Upper lobe of left lung (tissue), 6 donors: ENCODE measurements around the gene TNKS2. TPM values are rescaled to one million over a fixed set of nuclear protein-coding genes. Genes with fewer than 3 reads are reported as not detected.

ENCODE experiments used
- ATAC-seq, 2 donors: fragments of 200-7000 bp; cut with Tn5 transposase; one replicate each; pipeline ENCODE4 v1.9.1; 2022; ENCODE audit warnings: mild to moderate bottlenecking in 2 of 2, moderate library complexity in 2 of 2; ENCODE audit not compliant: low FRiP score in 2 of 2
- DNase-seq, 2 donors: peaks; one replicate each; pipeline ENCODE4 v3.0.0-alpha.2; 2019 to 2020
- H3K27ac ChIP-seq, 4 donors: fragments of 200-600 bp; sonication (generic); one replicate each; pipeline ENCODE4 v1.5.1; 2016 to 2019
- H3K27me3 ChIP-seq, 4 donors: fragments of 200-600 bp; sonication (generic); one replicate each; pipeline ENCODE4 v1.5.1; 2017 to 2019
- H3K36me3 ChIP-seq, 4 donors: fragments of 200-600 bp; sonication (generic); one replicate each; pipeline ENCODE4 v1.5.1; 2016 to 2019
- H3K4me1 ChIP-seq, 4 donors: fragments of 200-600 bp; sonication (generic); one replicate each; pipeline ENCODE4 v1.5.1; 2018 to 2019
- H3K4me3 ChIP-seq, 4 donors: fragments of 200-600 bp; sonication (generic); one replicate each; pipeline ENCODE4 v1.5.1; 2017 to 2019; ENCODE audit warnings: mild to moderate bottlenecking in 2 of 4, moderate library complexity in 1 of 4
- H3K9me3 ChIP-seq, 4 donors: fragments of 200-600 bp; sonication (generic); one replicate each; pipeline ENCODE4 v1.5.1; 2018 to 2019
- EP300 ChIP-seq, 4 donors: sonication (generic); formaldehyde crosslinking; IDR thresholded peaks; one replicate each; pipeline ENCODE4 v1.5.1; 2017; ENCODE audit warnings: antibody characterized with exemption in 4 of 4, control low read depth in 2 of 4
- POLR2A ChIP-seq, 4 donors: fragments of 450-650 bp; IDR thresholded peaks; one replicate each; pipeline ENCODE4 v1.5.1; 2016 to 2017; ENCODE audit warnings: antibody characterized with exemption in 4 of 4, mild to moderate bottlenecking in 2 of 4
- POLR2AphosphoS5 ChIP-seq, 2 donors: sonication (generic); formaldehyde crosslinking; IDR thresholded peaks; one replicate each; pipeline ENCODE4 v1.5.1; 2017; ENCODE audit warnings: antibody characterized with exemption in 2 of 2
- WGBS, 2 donors: methylation state at CpG; one replicate each; pipeline ENCODE4 v1.1.5; 2017 to 2018; 5-methylcytosine and 5-hydroxymethylcytosine counted together
- total RNA-seq, 6 donors: library from RNA; depleted of rRNA in 4 of 6; stranded (reverse); fragments of >200 nt in 4 of 6; gene quantifications; one replicate each; pipeline versions ENCODE4 v1.1.0 to v1.2.1, GENCODE V29; 2016 to 2021
- TF ChIP-seq, protein P1 (sequence below), 6 experiments: fragments of 450-650 bp in 4 of 6; fragments of 200-600 bp in 2 of 6; sonication (generic) in 2 of 6; IDR thresholded peaks; one replicate each; pipeline ENCODE4 v1.5.1; 2016 to 2019; ENCODE audit warnings: antibody characterized with exemption in 6 of 6
- donor health status: DM: no; HTN: no; CAD: no; lungs with moderate emphysema.
- donor health status: DM: no; HTN: yes; CAD: no; lungs with severe emphysema.

TNKS2 gene
- total RNA-seq, 6 donors from 2014 or later: 25.2 to 59.4 (median 37.3) TPM

GRCh38 chr10:91856637-91857036 lies 58.4 kb downstream of the TNKS2 start:
- H3K4me1 ChIP-seq: no peaks in the 10 kb centered on the region
- H3K27me3 ChIP-seq: no peaks in the 10 kb centered on the region
- ATAC-seq (no peak), DNase-seq (no peak)
- H3K36me3 ChIP-seq: peaks cover 45 to 98% (median 55%) of the 10 kb centered on the region in 4 donors
- H3K9me3 ChIP-seq: no peaks in the 10 kb centered on the region
- WGBS, 2 donors: 92 to 93% methylated on average over 6 of the region's 6 CpGs
- no peak overlapping the region for H3K27ac ChIP-seq
- H3K4me3 ChIP-seq: no peak overlapping the region
- TF ChIP-seq EP300 (IDR thresholded peaks at IDR 0.05) (no peak), POLR2A (IDR thresholded peaks at IDR 0.05) (no peak), POLR2AphosphoS5 (IDR thresholded peaks at IDR 0.05) (no peak)
- TF ChIP-seq, protein P1, sequence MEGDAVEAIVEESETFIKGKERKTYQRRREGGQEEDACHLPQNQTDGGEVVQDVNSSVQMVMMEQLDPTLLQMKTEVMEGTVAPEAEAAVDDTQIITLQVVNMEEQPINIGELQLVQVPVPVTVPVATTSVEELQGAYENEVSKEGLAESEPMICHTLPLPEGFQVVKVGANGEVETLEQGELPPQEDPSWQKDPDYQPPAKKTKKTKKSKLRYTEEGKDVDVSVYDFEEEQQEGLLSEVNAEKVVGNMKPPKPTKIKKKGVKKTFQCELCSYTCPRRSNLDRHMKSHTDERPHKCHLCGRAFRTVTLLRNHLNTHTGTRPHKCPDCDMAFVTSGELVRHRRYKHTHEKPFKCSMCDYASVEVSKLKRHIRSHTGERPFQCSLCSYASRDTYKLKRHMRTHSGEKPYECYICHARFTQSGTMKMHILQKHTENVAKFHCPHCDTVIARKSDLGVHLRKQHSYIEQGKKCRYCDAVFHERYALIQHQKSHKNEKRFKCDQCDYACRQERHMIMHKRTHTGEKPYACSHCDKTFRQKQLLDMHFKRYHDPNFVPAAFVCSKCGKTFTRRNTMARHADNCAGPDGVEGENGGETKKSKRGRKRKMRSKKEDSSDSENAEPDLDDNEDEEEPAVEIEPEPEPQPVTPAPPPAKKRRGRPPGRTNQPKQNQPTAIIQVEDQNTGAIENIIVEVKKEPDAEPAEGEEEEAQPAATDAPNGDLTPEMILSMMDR (IDR thresholded peaks at IDR 0.05): no peak

GRCh38 chr10:91860885-91861284 lies 62.7 kb downstream of the TNKS2 start:
- TF ChIP-seq, protein P1 (IDR thresholded peaks at IDR 0.05): no peak
- TF ChIP-seq POLR2A (IDR thresholded peaks at IDR 0.05) (no peak), POLR2AphosphoS5 (IDR thresholded peaks at IDR 0.05) (no peak), EP300 (IDR thresholded peaks at IDR 0.05) (no peak)
- no peak overlapping the region for H3K4me3 ChIP-seq
- ATAC-seq (no peak), DNase-seq (no peak)
- H3K4me1 ChIP-seq: no peaks in the 10 kb centered on the region
- H3K9me3 ChIP-seq: no peaks in the 10 kb centered on the region
- H3K27ac ChIP-seq: no peak overlapping the region
- H3K36me3 ChIP-seq: peaks cover 30 to 92% (median 56%) of the 10 kb centered on the region in 4 donors
- WGBS, 2 donors: 79 to 96% methylated on average over 1 of the region's 1 CpG
- no peaks in the 10 kb centered on the region for H3K27me3 ChIP-seq

DNA sequence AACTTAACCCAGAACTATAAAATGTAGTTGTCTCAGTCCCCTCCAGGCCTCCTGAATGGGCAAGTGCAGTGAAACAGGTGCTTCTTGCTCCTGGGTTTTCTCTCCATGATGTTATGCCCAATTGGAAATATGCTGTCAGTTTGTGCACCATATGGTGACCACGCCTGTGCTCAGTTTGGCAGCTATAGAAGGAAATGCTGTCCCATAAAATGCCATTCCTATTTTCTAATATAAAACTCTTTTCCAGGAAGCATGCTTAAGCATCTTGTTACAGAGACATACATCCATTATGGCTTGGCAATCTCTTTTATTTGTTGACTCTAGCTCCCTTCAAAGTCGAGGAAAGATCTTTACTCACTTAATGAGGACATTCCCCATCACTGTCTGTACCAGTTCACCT lies 65.9 kb downstream of the TNKS2 start:
- TF ChIP-seq EP300 (IDR thresholded peaks at IDR 0.05) (no peak), POLR2AphosphoS5 (IDR thresholded peaks at IDR 0.05) (no peak), POLR2A (IDR thresholded peaks at IDR 0.05) (no peak)
- TF ChIP-seq, protein P1 (IDR thresholded peaks at IDR 0.05): no peak
- 53 to 57% methylated on average over 2 of the region's 2 CpGs for WGBS, 2 donors
- H3K27me3 ChIP-seq: no peaks in the 10 kb centered on the region
- H3K36me3 ChIP-seq: peaks cover 25 to 61% (median 31%) of the 10 kb centered on the region in 4 donors
- H3K27ac ChIP-seq: no peak overlapping the region
- ATAC-seq (no peak), DNase-seq (no peak)
- H3K9me3 ChIP-seq: no peaks in the 10 kb centered on the region
- no peaks in the 10 kb centered on the region for H3K4me1 ChIP-seq
- H3K4me3 ChIP-seq: no peak overlapping the region

DNA sequence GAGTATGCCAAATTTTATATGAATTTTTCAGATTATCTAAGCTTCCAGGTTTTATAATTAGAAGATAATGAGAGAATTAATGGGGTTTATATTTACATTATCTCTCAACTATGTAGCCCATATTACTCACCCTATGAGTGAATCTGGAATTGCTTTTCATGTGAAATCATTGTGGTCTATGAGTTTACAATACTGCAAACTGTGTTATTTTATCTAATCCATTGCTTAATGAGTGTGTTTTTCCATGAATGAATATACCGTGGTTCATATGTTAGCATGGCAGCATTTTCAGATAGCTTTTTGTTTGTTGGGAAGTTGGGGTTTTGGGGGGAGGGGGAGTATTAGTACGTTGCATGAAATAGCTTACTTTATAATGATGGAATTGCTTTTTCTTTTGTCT lies 66.5 kb downstream of the TNKS2 start:
- no peak overlapping the region for H3K27ac ChIP-seq
- ATAC-seq: no peak
- no peaks in the 10 kb centered on the region for H3K4me1 ChIP-seq
- no peak overlapping the region for H3K4me3 ChIP-seq
- H3K36me3 ChIP-seq: peaks cover 19 to 55% (median 26%) of the 10 kb centered on the region in 4 donors
- 71 to 88% methylated on average over 2 of the region's 2 CpGs for WGBS, 2 donors
- no peak for DNase-seq
- TF ChIP-seq EP300 (IDR thresholded peaks at IDR 0.05) (no peak), POLR2AphosphoS5 (IDR thresholded peaks at IDR 0.05) (no peak), POLR2A (IDR thresholded peaks at IDR 0.05) (no peak)
- TF ChIP-seq, protein P1 (IDR thresholded peaks at IDR 0.05): no peak
- no peaks in the 10 kb centered on the region for H3K9me3 ChIP-seq
- no peaks in the 10 kb centered on the region for H3K27me3 ChIP-seq

- Histone ChIP-seq H3K27me3 (no peaks in the 10 kb centered on the region), H3K4me3 (no peak overlapping the region), H3K27ac (no peak overlapping the region), H3K36me3 (peaks cover 13 to 46% (median 20%) of the 10 kb centered on the region in 4 donors), H3K9me3 (no peaks in the 10 kb centered on the region), H3K4me1 (no peaks in the 10 kb centered on the region)
- ATAC-seq (no peak), DNase-seq (no peak)
- TF ChIP-seq, protein P1 (IDR thresholded peaks at IDR 0.05): no peak
- TF ChIP-seq POLR2AphosphoS5 (IDR thresholded peaks at IDR 0.05) (no peak), EP300 (IDR thresholded peaks at IDR 0.05) (no peak), POLR2A (IDR thresholded peaks at IDR 0.05) (no peak)
- WGBS, 2 donors: 84 to 94% methylated on average over 2 of the region's 2 CpGs
These were observed 67.4 kb downstream of the TNKS2 start for GRCh38 chr10:91865562-91866081.
